HEK293T (cell line): ENCODE results near the gene BCAP31.

Source experiments
- ARNT ChIP-seq: fragments of 450-650 bp; IDR thresholded peaks from 2 replicates; pipeline ENCODE4 v1.6.1; 2017; ENCODE audit warnings: mild to moderate bottlenecking
- SUZ12 ChIP-seq: fragments of 450-650 bp; IDR thresholded peaks from 2 replicates; pipeline ENCODE4 v1.6.1; 2016; ENCODE audit warnings: mild to moderate bottlenecking
- TF ChIP-seq, protein P1 (sequence below): fragments of 450-650 bp; IDR thresholded peaks from 2 replicates; pipeline ENCODE4 v1.6.1; 2016

DNA sequence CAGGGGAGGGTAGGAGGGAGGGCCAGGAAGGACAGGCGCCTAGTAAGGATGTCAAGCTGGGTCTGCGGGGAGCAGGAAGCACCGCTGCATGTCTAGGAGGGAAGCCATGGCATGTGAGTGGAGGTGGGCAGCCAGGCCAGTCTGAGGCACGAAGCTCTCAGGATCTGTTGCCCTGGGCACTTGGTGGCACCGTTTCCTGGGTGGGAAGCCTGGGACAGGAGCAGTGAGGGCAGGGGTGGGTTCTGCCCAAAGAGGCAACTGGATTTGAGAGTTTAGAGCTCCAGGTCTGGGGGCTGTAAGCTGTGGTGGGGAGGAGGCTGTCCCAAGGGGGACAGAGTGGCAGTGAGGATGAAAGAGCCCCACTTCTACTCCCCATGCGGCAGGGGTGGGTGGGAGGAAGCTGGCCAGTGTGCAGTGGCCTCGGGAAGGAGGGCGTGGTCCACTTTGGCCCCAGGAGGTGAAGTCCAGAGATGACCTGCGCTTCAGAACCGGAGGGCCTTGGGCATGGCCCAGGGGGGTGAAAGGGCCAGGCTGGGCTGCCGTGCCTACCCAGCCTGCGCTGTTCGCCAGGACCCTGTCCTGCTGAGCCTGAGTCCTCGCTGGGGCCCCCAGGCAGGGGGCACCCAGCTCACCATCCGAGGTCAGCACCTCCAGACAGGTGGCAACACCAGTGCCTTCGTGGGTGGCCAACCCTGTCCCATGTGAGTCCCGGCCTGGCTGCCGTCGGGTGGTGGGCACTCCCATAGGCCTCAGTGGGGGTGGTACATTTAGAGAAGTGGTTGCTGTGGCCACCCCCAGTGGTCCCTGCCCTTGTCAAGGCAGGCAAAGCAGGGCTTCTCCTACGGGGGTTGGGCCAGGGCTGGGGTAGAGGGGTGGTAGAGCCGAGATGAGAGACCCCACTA lies 48.4 kb upstream of the BCAP31 start:
- no peak for TF ChIP-seq ARNT
- TF ChIP-seq SUZ12: no peak
- TF ChIP-seq, protein P1, sequence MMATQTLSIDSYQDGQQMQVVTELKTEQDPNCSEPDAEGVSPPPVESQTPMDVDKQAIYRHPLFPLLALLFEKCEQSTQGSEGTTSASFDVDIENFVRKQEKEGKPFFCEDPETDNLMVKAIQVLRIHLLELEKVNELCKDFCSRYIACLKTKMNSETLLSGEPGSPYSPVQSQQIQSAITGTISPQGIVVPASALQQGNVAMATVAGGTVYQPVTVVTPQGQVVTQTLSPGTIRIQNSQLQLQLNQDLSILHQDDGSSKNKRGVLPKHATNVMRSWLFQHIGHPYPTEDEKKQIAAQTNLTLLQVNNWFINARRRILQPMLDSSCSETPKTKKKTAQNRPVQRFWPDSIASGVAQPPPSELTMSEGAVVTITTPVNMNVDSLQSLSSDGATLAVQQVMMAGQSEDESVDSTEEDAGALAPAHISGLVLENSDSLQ: no peak
